Measurements from ENCODE around the gene RNF34.
"Not testable (repeated sequence)": the region's sequence is repeated elsewhere in the genome, so short reads cannot be mapped to it uniquely, and the experiment has no call there.

Gene RNF34

DNA sequence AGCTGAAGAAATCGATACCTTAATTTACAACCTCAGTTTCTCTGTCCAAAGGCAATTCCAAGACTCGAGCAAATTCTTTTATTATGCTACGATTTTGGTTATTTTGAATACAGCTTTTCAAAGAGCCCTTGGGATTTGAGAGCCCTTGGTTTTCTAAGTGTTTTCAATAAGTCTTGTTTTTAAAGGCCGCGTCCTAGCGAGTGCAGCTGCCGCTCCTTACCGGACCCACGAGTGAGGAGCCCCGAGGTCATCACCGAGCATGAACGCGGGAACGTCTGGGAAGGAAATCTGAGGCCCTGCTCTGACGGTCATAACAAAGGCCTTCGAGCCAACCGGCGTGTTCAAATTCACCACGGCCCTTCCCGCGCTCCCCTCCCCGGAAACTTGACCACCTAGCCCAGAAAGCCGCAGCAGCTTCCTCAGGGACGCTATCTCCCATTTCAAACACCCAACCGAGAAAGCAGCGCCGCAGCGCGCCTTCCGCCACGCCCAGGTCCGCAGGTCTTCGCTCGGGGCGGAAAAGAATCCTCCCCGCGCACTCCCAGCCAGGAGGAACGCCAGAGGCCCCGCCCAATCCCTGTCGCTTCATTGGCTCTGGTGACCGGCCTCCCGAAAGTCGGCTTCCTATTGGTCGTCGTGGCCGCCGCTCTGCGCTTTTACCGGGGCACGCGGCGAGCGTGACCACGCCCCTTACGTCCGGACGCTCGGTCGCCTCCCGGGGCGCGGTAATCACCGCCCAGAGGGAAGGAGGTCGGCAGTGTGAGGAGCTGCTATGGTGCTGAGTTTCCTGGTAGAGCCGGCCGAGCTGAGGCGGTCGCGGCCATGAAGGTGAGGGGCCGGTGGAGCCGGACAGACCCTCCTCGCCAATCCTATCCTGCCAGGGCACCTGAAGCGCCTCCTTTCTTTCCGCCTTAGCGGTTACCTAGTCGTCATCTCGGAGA, at the start of gene RNF34:
RNF34 (plus strand) TSS at position 728 of the 941 bp plus-strand sequence; CDS start at position 823, 95 bp downstream.
- in situ Hi-C loops (cut with HindIII; ENCODE audit: low sequenced_read_pairs), result no loop called here

- in situ Hi-C loops (cut with HindIII; ENCODE audit: low sequenced_read_pairs), result no loop called here
Observed at GRCh38 chr12:121351820-121352681, 47.9 kb upstream of the RNF34 start, which contains the start of gene ANAPC5. TSS of gene ANAPC5 (minus strand) at chr12:121352411. CDS start at chr12:121352340, 71 bp downstream.

DNA sequence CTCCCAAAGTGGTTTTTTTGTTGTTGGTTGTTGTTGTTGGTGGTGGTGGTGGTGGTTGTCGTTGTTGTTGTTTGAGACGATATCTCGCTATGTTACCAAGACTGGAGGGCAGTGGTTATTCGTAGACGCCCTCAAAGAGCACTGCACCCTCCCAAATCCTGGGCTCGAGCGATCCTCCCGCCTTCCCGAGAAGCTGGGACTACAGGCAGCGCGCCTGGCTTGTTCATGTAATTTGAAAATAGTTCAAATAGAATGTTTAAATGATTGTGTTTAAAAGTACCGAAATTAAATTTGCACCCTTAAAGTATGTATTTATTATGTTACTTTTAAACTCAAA, 47.3 kb upstream of the RNF34 start:
- in situ Hi-C loops (cut with HindIII; ENCODE audit: low sequenced_read_pairs), result no loop called here

DNA sequence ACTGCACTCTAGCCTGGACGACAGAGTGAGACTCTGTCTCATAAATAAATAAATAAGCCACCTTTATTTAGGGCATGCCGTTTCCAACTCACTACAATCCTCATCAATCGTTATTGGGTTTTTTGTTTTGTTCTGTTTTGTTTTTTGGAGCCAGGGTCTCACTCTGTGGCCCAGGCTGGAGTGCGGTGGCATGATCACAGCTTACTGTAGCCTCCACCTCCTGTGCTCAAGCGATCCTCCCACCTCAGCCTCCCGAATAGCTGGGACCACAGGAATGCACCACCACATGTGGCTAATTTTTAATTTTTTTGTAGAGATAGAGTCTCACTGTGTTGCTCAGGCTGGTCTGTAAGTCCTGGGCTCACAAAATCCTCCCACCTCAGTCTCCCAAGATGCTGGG, 44.1 kb upstream of the RNF34 start:
- in situ Hi-C loops (cut with HindIII; ENCODE audit: low sequenced_read_pairs), result no loop called here

DNA sequence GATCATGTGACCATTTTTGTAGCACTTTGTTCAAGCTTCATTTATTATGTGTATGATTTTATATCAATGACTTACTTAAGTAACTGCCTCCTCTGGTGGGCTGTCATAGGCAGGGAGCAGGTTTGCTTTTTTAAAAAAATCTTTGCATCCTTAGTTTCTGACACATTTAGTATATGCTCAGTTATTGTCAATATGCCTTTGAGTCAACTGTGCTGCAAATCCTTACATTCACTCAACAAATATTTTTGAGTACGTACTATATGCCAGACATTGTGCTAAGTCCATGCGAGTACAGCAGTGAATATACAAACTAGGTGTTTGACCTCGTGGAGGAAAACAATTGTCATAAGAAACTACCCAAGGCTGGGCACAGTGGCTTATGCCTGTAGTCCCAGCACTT, 43.3 kb upstream of the RNF34 start:
- in situ Hi-C loops (cut with HindIII; ENCODE audit: low sequenced_read_pairs), result no loop called here

DNA sequence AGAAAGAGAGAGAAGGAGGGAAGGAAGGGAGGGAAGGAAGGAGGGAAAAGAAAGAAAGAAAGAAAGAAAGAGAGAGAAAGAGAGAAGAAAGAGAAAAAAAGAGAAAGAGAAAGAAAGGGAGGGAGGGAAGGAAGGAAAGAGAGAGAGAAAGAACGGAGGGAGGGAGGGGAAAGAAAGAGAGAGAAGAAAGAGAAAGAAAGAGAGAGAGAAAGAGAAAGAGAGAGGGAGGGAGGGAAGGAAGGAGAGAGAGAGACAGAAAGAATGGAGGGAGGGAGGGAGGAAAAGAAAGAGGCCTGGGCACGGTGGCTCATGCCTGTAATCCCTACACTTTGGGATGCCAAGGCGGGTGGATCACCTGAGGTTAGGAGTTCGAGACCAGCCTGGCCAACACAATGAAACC, 42.6 kb upstream of the RNF34 start:
- in situ Hi-C loops (cut with HindIII; ENCODE audit: low sequenced_read_pairs), result no loop called here

- in situ Hi-C loops (cut with HindIII; ENCODE audit: low sequenced_read_pairs), result no loop called here
Observed at GRCh38 chr12:121358073-121358472, 41.8 kb upstream of the RNF34 start.

DNA sequence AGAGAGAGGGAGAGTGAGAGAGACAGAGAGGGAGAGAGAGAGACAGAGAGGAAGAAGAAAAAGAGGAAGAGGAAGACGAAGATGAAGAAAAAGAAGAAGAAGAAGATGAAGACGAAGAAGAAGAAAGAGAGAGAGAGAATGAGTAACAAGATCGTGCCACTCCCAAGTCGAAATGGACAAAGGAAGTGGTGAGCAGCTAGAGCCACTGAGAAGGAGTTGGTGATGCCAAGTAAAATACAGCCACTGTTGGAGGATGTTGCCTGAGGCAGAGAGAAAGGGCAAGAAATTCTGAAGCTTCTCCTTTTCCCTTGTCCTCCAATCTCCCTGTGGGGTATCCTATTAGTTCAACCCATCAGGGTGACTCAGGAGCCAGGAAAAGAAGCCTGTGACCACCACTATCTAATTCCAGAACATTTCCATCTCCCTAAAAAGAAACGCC, 35.2 kb upstream of the RNF34 start:
- in situ Hi-C loops (cut with HindIII; ENCODE audit: low sequenced_read_pairs), result loop anchor here (5.0 kb wide), 2 partner anchors 53 to 77 kb away; no protein-coding TSS in a partner anchor

DNA sequence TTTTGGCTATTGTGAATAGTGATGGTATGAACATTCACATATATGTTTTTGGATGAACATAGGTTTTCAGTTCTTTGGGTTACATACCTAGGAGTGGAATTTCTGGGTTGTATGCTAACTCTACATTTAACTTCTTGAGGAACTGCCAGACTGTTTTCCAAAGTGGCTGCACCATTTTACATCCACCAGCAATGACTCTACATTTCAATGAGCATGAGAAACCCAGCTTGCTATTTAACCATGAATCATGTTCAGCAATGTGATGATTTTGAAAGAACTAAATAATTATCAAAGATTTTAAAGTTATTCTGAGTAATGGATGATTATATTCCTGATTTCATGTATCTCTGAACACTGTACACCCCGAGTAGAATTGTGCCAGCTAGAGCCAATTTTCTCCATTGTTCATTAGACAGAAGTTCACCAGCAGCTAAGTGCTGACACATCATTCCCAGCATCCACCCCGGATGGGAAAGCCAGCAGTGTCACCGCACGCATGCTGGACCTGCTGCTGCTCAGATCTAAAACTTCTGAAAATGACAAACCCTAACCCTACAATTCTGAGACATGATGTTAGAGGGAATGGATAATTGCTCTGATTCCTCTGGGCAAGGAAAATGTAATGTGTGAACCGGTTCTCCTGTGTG, 34.4 kb upstream of the RNF34 start:
- in situ Hi-C loops (cut with HindIII; ENCODE audit: low sequenced_read_pairs), result loop anchor here (5.0 kb wide), 1 partner anchor 52 kb away; no protein-coding TSS in a partner anchor

GRCh38 chr12:121366063-121366459, 33.9 kb upstream of the RNF34 start:
- in situ Hi-C loops (cut with HindIII; ENCODE audit: low sequenced_read_pairs), result loop anchor here (5.0 kb wide), 1 partner anchor 51 kb away; no protein-coding TSS in a partner anchor

DNA sequence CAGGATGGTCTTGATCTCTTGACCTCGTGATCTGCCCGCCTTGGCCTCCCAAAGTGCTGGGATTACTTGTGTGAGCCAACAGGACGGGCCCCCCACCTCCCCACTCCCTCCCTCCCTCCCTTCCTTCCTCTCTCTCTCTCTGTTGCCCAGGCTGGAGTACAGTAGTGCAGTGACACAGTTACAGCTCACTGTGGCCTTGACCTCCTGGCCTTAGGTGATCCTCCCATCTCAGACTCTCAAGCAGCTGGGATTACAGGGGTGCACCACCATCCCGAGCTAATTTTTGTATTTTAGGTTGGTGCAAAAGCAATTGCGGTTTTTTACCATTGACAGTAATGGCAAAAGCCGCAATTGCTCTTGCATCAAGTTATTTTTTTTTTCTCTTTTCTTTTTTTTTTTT, 28.5 kb upstream of the RNF34 start:
- in situ Hi-C loops (cut with HindIII; ENCODE audit: low sequenced_read_pairs), result no loop called here

DNA sequence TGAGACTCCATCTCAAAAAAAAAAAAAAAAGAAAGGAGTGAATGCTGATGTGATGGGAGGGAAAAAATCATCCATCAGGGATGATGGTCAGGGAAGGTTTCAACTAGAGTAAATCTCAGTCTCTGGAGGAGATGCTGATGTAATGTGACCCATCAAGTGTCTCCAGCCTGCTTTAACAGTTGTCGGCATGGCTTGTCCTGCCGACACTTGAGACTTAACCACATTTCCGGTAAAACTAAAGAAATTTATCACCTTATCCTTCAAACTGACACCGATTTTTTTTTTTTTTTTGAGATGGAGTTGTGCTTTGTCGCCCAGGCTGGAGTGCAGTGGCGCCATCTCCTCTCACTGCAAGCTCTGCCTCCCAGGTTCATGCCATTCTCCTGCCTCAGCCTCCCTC, 26.2 kb upstream of the RNF34 start:
- in situ Hi-C loops (cut with HindIII; ENCODE audit: low sequenced_read_pairs), result no loop called here

DNA sequence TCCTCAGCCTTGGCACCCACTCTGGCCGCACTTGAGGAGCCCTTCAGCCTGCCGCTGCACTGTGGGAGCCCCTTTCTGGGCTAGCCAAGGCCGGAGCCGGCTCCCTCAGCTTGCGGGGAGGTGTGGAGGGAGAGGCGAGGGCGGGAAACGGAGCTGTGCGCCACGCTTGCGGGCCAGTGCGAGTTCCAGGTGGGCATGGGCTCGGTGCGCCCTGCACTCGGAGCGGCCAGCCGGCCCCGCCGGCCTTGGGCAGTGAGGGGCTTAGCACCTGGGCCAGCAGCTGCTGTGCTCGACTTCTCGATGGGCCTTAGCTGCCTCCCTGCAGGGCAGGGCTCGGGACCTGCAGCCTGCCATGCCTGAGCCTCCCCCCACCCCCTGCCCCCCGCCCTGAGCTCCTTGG, 25.6 kb upstream of the RNF34 start:
- in situ Hi-C loops (cut with HindIII; ENCODE audit: low sequenced_read_pairs), result not testable (repeated sequence)

- in situ Hi-C loops (cut with HindIII; ENCODE audit: low sequenced_read_pairs), result not testable (repeated sequence)
Observed at GRCh38 chr12:121374945-121375584, 24.9 kb upstream of the RNF34 start.

DNA sequence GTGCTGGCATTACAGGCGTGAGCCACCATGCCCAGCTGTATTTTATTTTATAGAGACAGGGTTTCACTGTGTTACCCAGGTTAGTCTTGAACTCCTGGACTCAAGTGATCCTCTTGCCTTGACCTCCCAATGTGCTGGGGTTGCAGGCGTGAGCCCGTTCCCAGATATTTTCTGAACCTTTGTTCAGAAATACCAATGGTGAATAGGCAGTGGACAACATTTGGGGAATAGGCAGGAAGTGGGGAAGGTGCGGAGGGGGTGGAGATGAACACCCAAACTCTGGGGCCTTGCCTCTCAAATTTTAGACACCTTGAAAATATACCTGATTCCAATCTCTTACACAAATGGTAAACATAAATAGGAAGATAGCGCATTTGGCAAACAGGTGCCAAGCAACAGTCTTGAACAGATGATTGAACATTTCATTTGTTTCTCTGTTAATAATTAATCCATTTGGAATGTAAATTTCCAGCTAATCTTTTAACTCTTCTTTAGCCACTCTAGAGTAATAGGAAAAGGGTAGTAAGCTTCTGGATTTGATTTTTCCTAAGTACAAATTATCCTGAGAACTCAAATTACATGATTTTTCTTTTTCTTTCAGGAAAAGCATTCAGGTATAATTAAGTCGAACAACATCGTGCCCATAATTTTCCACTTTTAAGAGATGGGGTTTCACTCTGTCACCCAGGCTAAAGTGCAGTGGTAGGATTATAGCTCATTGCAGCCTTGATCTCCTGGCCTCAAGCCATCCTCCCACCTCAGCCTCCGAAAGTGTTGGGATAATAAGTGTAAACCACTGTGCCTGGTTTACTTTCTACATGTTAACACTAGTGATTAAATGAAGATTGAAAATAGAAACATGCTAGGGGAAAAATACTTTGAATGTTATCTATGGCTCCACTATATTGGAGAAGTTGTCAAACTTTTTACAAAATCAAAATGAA, 22.9 kb upstream of the RNF34 start:
- in situ Hi-C loops (cut with HindIII; ENCODE audit: low sequenced_read_pairs), result no loop called here

DNA sequence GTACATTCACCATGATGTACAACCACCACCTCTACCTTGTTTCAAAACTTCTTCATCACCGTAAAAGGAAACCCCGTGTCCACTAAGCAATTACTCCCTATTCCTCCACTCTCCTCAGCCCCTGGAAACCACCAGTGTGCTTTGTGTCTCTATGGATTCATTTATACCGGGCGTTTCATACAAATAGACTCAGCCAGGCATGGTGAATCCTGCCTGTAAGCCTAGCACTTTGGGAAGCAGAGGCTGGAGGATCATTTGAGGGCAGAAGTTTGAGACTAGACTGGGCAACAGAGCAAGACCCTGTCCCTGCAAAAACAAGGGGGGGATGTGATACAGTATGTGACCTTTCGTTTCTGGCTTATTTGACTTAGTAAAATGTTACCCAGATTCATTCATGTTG, 21.2 kb upstream of the RNF34 start:
- in situ Hi-C loops (cut with HindIII; ENCODE audit: low sequenced_read_pairs), result no loop called here

DNA sequence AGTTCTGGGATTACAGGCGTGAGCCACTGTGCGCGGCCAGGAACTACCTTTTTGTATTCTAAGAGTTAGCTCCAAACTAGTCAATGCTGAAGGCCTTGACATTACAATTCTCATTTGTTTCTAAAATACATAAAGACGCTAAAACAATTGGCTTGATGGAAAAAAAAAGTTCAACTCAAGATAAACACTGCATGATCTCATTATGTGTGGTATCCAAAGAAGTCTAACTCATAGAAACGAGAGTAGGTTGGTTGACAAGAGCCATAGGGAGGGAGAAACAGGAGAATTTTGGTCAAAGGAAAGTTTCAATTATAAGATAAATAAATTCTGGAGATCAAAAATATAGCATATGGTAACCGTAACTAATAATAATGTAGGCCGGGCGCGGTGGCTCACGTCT, 20.0 kb upstream of the RNF34 start:
- in situ Hi-C loops (cut with HindIII; ENCODE audit: low sequenced_read_pairs), result no loop called here

DNA sequence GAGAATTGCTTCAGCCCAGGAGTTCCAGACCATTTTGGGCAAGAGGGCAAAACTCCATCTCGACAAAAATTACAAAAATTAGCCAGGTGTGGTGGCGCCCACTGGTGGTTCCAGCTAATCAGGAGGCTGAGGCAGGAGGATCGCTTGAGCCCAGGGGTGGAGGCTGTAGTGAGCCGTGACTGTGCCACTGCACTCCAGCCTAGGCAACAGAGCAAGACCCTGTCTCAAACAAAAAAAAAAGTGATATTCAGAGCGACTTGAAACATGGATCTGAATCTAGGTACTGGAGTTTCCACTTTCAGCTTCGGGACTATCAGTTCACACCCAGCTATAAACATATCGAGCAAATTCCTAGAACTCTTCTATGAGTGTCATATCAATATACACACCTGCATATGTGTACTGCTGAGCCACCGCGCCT, 16.3 kb upstream of the RNF34 start:
- in situ Hi-C loops (cut with HindIII; ENCODE audit: low sequenced_read_pairs), result no loop called here

DNA sequence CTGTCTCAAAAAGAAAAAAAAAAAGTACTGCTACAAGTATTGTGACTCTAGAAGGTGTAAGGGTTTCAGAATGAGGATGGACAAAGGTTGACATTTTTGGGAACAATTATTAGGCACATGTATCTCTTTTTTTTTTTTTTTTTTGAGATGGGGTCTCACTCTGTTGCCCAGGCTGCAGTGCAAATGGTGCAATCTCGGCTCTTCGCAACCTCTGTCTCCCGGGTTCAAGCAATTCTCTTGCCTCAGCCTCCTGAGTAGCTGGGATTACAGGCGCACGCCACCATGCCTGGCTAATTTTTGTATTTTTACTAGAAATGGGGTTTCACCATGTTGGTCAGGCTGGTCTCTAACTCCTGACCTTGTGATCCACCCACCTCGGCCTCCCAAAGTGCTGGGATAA, 15.0 kb upstream of the RNF34 start:
- in situ Hi-C loops (cut with HindIII; ENCODE audit: low sequenced_read_pairs), result not testable (repeated sequence)
